ENCODE data around the gene MED20. TPM values are rescaled to one million over a fixed set of nuclear protein-coding genes. Genes with fewer than 3 reads are reported as not detected.
A peak's percentile ranks its signal among the peaks of the same experiment; 100 is the strongest.

Gene MED20
- total RNA-seq, 1 experiment from 2014 or later: 24.5 TPM

DNA sequence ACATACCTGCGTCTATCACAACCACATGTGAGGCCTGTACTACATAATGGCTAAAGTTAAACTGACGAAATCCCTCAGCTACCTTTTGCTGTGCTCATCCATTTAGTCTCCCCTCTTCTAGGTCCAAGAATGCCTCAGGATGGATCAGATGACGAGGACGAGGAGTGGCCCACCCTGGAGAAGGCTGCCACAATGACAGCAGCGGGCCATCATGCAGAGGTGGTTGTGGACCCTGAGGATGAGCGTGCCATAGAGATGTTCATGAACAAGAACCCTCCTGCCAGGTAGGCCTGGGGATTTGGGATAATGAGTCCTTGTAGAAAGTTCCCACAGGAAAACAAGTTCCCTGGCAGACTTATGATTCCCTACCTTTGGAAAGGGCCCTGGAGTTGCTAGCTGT lies 6.3 kb upstream of the MED20 start:
- Histone ChIP-seq H3K36me3 (ENCODE audit: control insufficient read depth, insufficient read depth, low read length) (peaks cover 22% of the 10 kb centered on the region), H3K27me3 (ENCODE audit: control insufficient read depth, insufficient read depth, low read length) (no peaks in the 10 kb centered on the region), H3K27ac (ENCODE audit: low read length) (no peak overlapping the region), H3K9me3 (ENCODE audit: control insufficient read depth, insufficient read depth, low read depth, low read length) (no peaks in the 10 kb centered on the region), H3K4me3 (ENCODE audit: low read depth in 2 of 2, low read length in 2 of 2) (no peak overlapping the region), H3K4me1 (ENCODE audit: control insufficient read depth, insufficient read depth, low read length) (peaks cover 7% of the 10 kb centered on the region; the same call in 1 of the 2 replicates)
- no peak for DNase-seq (ENCODE audit: low read depth, low spot score)
- intact Hi-C loops (cut with micrococcal nuclease; ENCODE audit: unreplicated experiment) (no loop called here), in situ Hi-C loops (cut with HindIII; ENCODE audit: low pct_unique_long_range_greater_than_20kb, low sequenced_read_pairs) (no loop called here)
- ChIA-PET POLR2A (interaction anchor here (0.6 kb wide), 1 partner anchor 278 kb away, joined by 7 read pairs; no protein-coding TSS in a partner anchor), CTCF (interaction anchor here (0.7 kb wide), 1 partner anchor 142 kb away, joined by 4 read pairs; no protein-coding TSS in a partner anchor)
- TF ChIP-seq SIN3A (IDR thresholded peaks at IDR 0.05; ENCODE audit: borderline replicate concordance, insufficient read depth, low read depth, low read length) (no peak), POLR2AphosphoS5 (IDR thresholded peaks at IDR 0.05; ENCODE audit: low read depth, low read length) (no peak), TCF7L2 (IDR thresholded peaks at IDR 0.05; ENCODE audit: low read depth, low read length) (no peak)
- TF ChIP-seq, protein P1, sequence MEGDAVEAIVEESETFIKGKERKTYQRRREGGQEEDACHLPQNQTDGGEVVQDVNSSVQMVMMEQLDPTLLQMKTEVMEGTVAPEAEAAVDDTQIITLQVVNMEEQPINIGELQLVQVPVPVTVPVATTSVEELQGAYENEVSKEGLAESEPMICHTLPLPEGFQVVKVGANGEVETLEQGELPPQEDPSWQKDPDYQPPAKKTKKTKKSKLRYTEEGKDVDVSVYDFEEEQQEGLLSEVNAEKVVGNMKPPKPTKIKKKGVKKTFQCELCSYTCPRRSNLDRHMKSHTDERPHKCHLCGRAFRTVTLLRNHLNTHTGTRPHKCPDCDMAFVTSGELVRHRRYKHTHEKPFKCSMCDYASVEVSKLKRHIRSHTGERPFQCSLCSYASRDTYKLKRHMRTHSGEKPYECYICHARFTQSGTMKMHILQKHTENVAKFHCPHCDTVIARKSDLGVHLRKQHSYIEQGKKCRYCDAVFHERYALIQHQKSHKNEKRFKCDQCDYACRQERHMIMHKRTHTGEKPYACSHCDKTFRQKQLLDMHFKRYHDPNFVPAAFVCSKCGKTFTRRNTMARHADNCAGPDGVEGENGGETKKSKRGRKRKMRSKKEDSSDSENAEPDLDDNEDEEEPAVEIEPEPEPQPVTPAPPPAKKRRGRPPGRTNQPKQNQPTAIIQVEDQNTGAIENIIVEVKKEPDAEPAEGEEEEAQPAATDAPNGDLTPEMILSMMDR (IDR thresholded peaks at IDR 0.05): no peak
- TF ChIP-seq, protein P2, sequence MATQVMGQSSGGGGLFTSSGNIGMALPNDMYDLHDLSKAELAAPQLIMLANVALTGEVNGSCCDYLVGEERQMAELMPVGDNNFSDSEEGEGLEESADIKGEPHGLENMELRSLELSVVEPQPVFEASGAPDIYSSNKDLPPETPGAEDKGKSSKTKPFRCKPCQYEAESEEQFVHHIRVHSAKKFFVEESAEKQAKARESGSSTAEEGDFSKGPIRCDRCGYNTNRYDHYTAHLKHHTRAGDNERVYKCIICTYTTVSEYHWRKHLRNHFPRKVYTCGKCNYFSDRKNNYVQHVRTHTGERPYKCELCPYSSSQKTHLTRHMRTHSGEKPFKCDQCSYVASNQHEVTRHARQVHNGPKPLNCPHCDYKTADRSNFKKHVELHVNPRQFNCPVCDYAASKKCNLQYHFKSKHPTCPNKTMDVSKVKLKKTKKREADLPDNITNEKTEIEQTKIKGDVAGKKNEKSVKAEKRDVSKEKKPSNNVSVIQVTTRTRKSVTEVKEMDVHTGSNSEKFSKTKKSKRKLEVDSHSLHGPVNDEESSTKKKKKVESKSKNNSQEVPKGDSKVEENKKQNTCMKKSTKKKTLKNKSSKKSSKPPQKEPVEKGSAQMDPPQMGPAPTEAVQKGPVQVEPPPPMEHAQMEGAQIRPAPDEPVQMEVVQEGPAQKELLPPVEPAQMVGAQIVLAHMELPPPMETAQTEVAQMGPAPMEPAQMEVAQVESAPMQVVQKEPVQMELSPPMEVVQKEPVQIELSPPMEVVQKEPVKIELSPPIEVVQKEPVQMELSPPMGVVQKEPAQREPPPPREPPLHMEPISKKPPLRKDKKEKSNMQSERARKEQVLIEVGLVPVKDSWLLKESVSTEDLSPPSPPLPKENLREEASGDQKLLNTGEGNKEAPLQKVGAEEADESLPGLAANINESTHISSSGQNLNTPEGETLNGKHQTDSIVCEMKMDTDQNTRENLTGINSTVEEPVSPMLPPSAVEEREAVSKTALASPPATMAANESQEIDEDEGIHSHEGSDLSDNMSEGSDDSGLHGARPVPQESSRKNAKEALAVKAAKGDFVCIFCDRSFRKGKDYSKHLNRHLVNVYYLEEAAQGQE (IDR thresholded peaks at IDR 0.05; ENCODE audit: insufficient read depth in 1 of 2, low read depth in 2 of 2, low read length in 1 of 2): no peak
- BruUV-seq (replicated peaks): no TSS peak
- no peak for ATAC-seq

DNA sequence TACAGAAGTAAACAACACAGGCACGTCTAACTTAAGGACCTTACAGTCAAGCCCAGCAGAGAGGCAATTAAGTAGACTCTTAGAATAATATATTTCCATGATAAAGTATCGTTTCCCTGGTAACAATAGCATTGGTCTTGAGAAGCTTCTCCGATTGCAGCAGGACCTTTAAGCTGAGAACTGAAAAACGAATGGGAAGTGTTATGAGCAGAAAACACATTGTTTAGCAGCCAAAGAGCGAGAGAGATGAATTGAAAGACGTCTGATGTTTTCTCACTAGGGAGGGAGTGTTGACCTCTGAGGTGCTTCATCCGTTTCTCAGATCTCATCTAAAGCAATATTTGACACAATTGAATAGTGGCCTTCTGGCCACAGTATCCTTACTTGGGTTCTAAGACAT lies 1.2 kb upstream of the MED20 start:
- in situ Hi-C loops (cut with HindIII; ENCODE audit: low pct_unique_long_range_greater_than_20kb, low sequenced_read_pairs) (no loop called here), intact Hi-C loops (cut with micrococcal nuclease; ENCODE audit: unreplicated experiment) (loop anchor here (5.0 kb wide), 2 partner anchors 75 to 135 kb away; partner anchors contain the start of gene TOMM6)
- H3K4me1 ChIP-seq (ENCODE audit: control insufficient read depth, insufficient read depth, low read length): peaks cover 19% of the 10 kb centered on the region
- H3K9me3 ChIP-seq (ENCODE audit: control insufficient read depth, insufficient read depth, low read depth, low read length): no peaks in the 10 kb centered on the region
- H3K4me3 ChIP-seq (ENCODE audit: low read depth in 2 of 2, low read length in 2 of 2): peak overlapping the region; percentile 96 to 99
- DNase-seq (ENCODE audit: low read depth, low spot score): no peak
- TF ChIP-seq SIN3A (IDR thresholded peaks at IDR 0.05; ENCODE audit: borderline replicate concordance, insufficient read depth, low read depth, low read length) (no peak), TCF7L2 (IDR thresholded peaks at IDR 0.05; ENCODE audit: low read depth, low read length) (no peak), POLR2AphosphoS5 (IDR thresholded peaks at IDR 0.05; ENCODE audit: low read depth, low read length) (no peak)
- TF ChIP-seq, protein P1 (IDR thresholded peaks at IDR 0.05): no peak
- TF ChIP-seq, protein P2 (IDR thresholded peaks at IDR 0.05; ENCODE audit: insufficient read depth in 1 of 2, low read depth in 2 of 2, low read length in 1 of 2): no peak
- BruUV-seq (replicated peaks): no TSS peak
- peak overlapping the region; percentile 99 for H3K27ac ChIP-seq (ENCODE audit: low read length)
- H3K36me3 ChIP-seq (ENCODE audit: control insufficient read depth, insufficient read depth, low read length): peaks cover 13% of the 10 kb centered on the region; the same call in 1 of the 2 replicates
- POLR2A ChIA-PET: no interaction called here
- H3K27me3 ChIP-seq (ENCODE audit: control insufficient read depth, insufficient read depth, low read length): no peaks in the 10 kb centered on the region
- CTCF ChIA-PET: interaction anchor here (0.9 kb wide), 1 partner anchor 252 kb away, joined by 3 read pairs; no protein-coding TSS in a partner anchor
- ATAC-seq: no peak

Measured in Panc1 (cell line).